GM19328 (cell line): ENCODE results near the gene SLC6A6.

Experiments used
- ATAC-seq: cut with Tn5 transposase; IDR thresholded peaks from one replicate; pipeline ENCODE4 v1.9.1; 2021; ENCODE audit warnings: mild to moderate bottlenecking, moderate library complexity; ENCODE audit not compliant: unreplicated experiment

The SLC6A6 gene

DNA sequence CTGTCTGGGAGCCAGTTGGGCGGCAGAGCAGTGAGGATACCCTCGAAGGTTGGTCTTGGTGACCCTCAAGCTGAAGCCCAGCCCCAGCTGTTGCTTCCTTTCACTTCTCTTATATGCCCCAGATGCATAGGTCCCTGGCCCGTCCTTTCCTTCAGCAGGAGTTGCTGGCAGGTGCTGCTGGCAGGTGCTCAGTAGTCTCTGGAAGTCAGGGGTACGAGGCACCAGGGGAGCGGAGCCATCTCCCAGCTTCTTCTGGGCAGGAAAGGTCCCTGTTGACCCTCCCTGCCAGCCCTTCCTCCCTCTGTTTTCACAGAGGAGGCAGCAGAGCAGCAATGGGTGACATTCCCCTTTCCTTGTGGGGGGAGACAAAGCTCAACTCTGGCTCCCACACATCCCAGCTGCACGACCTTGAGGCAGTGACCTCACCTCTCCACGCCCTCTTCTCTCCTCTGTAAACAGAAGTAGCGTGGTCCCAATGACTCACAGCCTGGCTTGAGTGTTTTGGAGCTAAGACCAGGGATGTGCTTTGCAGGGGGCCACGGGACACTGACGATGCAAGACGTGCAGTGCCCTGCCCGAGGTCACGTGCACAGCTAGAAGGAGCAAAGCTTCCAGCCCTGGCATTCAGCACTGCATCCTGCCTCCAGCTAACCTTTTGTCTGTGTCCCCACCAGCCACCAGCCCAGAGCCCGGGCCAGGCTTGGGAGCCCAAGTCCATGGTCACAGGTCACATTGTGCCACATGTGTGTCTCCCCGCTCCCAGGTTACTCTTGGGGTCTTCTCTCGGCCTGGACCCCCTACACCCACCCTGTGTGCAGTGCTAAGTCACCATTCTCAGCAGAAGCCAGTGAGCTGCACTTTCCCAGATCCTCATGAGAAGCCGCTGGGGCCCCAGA lies 49.7 kb downstream of the SLC6A6 start:
- no peak for ATAC-seq

DNA sequence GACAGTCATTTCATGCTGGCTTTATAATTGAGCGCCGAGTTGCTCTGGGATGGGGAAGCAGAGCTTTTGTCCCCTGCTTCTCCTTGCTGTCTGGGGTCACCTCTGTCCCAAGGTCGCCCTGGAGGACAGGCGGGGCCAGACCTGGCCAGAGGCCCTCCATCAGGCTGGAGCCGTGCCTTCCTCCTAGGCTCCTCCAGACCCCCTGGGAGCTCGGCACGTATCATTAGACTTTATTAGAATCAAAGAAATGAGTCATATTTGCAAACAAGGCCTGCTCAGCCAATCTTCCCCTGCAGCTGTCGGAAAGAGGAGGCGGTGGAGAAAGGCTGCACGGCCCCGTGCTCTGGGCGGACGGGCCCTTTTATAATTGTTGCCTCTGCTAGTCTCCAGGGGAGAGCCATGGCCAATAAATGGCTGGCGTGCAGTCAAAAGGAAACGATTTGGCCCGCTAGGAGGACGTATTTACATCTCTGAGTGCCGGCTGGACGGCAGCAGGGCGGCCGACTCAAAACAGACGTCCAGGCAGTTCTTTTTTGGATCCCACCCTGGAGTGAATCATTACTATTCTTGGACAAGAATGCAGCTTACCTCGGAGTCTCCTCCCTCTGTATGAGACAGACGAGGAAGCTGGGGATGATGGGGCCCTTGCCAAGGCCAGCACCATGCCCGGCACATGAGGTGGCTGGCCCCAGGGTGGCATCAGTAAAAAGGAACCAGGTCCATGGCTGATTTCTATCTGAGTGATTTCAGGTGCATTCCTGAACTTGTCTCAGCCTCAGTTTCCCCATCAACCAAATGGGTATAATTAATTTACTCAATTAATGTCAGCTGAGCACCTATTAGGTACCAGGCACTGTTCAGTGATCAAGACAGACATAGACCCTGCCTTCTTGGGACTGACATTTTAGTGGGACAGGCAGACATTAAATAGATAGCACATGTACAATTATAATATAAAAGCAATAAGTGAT lies 50.6 kb downstream of the SLC6A6 start:
- ATAC-seq = no peak

DNA sequence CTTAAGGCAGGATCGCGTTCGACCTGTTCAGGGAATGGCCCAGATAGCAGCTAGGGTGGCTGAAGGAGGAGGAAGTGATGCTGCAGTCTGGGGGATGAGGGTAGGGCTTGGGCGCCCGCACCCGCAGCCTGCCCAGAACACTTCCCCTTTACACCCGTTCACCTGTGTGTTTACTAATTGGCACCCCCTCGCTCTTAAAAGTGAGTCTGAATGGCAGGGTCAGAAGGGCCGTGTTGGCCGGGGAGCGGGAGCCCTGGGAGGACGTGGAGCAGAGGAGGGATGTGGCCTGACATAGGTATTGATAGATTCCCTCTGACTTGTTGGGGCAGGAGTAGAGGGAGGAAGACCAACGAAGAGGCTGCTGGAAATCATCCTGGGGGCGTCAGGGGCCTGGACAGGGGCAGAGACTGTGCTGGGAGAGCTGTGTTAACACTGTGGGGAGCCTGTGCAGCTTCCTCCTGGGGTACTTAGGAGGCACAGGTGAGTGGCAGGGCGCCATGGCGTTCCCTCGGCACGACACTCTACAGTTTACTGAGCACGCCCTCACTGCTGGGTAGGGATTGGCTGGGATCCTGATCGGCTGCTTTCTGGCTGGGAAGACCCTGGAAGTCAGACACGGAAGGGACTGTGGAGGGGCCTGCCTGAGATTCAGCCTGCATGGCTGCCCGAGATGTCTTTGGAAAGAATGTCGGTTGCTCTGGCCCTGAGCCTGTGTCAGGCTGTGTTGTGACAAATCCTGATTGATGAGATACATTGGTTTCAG lies 51.7 kb downstream of the SLC6A6 start:
- ATAC-seq = no peak

DNA sequence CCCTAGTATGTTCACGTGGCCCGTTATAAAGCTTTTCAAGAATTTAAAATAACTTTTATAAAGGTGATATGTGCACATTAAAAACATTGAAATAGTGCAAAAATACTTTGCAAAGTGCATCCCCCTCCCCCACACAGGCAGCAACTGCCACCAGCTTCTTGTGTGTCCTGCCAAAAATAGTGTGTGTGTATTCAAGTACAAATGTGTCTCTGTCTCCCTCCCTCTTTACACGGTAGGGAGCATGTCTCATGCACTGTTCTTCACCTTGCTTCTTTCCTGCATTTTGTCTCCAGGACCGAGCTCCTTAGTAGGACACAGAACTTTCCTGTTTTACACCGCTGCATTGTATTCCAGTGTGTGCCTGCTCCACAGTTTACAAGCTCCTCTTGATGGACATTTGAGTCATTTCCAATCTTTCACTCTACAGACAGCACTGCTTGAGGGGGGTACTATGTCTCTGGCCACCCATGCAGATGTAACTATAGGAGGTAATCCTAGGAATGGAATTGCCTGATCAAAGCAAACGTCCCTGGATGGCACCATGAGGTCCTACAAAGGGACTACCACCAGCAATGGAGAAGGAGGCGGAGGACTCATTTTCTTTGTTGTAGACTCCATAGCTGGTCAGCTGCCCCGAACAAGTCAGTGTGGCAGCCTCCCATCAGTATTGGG lies 52.4 kb downstream of the SLC6A6 start:
- ATAC-seq = no peak

DNA sequence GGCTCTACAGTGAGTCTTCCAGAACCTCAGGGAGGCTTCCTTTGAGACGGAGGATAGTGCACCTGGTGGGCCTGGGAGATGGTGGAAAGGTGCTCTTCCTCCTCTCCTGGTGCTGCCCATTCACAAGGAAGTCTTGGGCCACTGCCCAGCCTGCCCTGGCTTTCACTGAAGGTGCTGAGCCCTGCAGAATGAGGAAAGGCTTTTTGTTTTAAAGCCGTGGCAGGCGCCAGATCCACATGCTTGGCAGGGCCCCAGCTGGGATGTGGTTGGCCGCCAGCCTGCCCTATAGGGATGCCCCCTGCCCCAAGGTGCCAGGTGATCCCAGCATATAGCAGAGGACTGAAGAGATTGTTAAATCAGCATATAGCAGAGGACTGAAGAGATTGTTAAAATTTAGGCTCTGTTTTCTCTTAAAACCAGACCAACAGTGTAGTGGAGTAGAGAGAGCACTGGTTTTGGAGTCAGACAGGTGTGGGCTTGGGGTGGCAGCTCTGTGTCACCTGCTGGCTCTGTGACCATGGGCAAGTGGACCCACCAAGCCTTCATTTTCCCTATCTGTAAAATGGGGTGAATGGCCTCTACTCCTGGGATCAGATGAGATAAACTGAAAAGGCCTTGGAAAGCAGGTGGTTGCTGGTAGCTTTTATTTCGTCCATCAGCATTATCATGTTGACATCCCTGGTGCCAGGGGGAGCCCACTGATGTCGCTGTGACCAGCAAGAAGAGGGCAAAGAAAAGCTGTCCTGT lies 53.3 kb downstream of the SLC6A6 start:
- ATAC-seq = no peak

DNA sequence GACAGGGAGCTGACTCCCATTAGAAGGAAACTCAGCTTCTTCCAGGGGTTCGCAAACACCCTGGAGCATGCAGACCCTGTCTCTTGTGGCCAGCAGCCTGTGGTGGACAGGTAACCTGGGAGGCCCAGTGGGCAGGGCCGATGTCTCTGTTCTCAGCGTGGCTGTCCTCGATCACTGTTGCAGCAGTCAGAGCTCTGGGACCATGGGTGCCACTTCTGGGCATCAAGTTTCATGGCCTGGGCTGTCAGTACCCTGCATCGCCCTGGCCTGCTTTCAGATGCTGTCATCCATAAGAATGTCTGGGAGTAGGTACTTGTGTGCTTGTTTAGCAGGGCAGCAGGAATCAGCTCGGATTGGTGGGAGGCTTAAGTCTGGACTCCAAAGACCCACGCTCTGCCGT lies 54.4 kb downstream of the SLC6A6 start:
- ATAC-seq = no peak

DNA sequence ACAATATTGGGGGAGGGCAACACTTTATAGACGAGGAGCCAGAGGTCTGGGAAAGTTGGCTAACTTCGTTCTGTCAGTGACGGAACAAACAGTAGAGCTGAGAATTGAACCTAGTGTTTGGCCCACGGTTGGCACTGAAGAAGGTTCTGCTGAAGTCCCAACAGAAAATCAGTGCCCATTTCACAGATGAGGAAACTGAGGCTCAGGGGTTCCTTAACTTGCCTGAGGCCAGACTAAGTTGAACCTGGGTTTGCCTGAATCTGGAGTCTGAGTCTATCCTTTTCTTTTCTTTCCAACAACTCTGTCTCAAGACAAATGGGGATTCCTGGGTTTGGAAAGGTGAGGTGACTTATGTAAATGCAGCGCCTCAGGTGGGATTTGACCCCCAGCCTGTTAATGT lies 55.1 kb downstream of the SLC6A6 start:
- no peak for ATAC-seq

DNA sequence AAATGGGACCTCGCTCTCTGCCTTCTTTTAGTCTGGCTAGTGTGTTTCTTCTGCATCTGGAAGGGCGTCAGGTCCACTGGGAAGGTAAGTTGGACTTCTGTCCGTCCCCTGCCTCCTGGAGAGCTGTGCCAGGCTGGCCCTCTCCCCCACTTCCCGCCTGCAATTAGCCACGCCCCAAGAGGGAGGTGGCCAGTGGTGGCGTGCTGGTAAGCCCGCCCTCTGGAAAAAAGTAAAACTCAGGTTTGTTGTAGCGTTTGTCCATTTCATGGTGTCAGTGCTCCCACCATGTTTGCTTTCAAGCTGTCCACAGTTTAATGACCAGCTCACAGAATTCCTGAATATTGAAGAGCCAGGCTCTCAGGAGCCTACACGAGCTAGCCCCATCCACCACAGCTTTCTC lies 55.6 kb downstream of the SLC6A6 start:
- no peak for ATAC-seq

DNA sequence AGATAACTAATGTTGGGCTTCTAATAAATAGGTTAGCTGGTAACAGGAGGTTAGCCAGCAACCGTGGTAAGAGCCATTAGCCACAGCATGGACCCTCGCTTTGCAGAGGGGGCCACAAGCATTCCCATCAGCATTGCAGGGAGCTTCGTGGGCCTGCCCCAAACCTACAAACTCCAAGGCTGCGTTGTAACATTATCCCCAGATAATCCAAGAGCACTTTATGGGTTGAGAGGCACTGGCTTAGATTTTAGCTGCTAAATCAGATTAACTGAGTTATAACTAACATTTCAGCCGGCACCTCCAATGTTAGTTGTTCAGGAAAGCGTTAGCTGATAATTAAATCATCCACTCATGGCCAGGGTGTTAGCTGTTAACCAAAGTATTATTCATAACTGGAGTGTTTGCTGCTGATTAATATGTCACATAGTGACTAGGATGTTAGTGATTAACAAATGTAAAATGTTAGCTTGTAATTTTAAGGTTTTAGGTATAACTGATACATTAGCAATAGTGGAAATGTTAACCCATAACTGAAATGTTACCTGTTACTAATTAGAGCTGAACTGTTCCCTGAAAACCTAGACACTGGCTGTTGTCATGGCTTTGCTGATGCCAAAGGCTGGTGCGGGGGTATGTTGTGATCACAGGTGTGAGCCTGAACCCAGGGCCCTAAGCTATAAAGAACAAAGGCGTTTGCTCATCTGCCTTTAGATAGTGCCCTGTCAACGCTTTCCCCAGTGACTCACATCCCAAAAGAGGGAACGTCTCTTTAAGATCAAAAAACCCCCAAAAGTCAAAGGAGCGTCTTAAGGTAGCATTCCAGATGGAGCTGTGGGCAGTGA lies 56.2 kb downstream of the SLC6A6 start:
- ATAC-seq = no peak

DNA sequence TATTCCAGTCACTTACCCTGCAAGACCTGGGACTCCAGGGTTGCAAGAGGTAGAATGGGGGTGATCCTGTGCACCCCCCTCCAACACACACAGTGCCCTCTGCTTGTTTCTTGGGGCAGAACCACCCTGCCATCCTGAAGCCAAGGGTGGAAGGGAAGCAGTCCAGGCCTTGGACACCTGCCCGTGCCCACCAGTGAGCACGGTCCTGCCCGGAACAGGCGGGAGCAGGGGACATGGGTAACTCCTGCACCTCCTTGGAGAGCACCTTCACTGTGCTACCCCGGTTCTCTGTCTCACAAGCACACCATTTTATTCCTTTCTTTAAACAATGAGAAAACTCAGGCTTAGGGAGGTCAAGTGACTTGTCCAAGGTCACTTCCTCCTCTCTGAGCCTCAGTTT lies 57.0 kb downstream of the SLC6A6 start:
- no peak for ATAC-seq

DNA sequence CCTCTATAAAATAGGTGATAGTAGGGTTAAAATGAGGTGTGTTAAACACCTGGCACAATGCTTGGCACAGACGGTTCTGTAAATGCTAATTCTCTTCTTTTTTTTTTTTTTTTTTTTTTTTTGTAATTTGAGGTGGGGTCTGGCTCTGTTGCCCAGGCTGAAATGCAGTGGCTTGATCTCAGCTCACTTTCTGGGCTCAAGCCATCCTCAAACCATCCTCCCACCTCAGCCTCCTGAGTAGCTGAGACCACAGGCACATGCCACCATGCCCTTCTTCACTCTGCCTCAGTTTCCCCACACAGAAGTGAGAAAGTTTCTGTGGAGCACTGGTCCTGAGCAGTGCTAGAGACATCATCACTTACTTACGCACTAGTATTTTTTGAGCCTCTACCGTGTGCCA lies 57.4 kb downstream of the SLC6A6 start:
- ATAC-seq = no peak

DNA sequence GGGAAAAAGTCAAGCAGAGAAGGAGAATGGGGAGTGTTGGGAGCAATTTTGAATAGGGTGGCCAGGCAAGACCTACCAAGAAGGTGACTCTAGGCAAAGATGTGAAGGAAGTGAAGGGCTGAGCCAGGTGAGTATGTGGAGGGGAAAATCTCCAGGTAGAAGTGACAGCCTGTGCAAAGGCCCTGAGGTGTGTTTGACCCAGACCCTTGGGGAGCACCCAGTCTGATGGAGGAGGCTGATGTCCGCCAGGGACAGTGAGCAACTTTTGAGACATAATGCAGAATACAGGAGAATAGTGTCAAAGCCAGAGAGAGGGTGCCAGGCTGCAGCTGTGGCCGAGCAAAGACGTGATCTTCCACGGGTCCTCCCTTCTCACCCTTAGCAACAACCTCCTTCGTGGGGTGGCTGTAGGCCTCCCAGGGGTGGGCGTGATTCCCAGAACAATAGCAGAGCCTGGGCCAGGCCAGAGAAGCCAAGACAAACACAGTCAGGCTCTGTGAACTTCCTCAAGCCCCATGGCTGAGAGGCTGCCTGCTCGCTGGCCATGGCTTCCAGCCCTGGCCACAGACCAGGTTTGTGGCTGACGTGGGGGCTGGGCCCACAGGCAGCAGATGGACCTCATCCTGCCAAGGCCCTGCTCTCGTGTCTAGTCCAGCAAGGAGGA lies 58.1 kb downstream of the SLC6A6 start:
- no peak for ATAC-seq

DNA sequence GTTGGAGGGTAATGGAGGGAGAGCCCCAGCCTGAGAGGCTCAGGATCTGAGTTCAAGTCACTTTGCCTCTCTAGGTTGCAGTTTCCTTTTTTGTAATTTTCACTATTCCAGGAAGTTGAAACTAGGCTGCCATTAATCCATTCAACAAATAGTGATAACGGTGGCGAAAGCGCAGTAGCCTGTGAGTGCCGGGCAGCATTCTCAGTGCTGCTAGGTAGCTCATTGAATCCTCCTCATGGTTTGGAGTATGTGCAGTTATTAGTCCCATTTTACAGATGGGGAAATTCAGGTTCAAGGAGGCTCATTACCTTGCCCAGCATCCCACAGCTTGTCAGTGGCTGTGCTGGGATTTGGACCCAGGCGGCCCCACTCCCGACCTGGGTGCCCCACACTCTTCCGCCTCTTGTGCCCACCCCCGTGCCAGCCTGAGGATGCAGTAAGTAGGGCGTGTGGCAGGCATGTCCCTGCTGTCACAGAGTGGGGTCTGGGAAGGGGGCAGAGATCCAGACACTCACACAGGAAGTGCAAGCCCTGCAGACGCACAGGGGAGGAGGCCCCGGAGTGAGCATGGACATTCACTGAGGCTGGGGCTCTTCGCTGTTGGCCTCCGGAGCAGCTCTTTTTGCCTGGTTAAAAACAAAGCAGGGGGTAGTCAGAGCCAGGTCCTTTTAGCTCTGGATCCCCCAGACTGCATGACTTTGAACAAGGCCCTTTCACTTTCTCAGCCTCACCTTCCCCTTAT lies 58.8 kb downstream of the SLC6A6 start:
- ATAC-seq = no peak

DNA sequence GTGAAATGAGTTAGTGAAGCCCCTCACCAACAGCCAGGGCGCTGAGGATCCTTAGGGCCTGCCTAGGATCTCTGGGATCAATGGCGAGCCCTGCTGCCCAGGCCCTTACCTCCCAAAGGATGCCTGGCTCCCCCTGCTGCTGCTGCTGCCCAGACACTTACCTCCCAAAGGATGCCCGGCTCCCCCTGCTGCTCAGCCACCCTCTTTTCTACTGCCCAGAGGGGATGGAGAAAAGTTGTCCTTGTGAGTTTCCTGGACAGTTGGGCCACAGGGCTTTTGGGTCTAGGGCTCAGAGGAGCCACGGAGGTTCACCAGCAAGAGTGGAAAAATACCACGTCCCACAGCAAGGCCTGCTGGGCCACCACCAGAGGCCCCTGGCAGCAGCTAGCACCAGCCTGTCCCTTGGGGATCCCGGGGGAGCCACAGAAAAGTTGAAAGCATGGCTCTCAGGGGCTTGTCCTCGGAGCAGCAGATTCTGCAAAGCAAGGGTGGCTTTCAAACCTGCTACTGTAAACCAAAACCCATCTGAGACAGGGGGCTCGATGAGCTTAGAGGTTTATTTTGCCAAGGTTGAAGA lies 59.4 kb downstream of the SLC6A6 start:
- ATAC-seq = no peak

DNA sequence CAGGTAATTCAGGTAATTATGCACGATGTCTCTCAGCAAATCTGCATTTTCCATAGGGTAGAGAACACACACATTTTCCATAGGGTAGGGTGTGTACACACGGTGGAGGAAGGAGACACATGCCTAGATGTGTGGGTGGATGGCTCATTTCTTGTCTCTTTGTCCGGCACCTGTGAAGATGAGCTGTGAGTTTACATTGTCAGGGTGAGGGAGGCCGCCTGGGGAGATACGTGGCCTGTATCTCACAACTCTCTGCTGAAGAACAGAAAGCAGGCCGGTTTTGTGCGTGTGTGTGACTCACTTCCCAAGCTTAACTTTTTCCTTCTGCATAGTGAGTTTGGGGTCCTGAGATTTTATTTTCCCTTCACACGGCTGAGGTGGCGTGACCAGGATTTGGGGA lies 60.3 kb downstream of the SLC6A6 start:
- ATAC-seq = no peak

DNA sequence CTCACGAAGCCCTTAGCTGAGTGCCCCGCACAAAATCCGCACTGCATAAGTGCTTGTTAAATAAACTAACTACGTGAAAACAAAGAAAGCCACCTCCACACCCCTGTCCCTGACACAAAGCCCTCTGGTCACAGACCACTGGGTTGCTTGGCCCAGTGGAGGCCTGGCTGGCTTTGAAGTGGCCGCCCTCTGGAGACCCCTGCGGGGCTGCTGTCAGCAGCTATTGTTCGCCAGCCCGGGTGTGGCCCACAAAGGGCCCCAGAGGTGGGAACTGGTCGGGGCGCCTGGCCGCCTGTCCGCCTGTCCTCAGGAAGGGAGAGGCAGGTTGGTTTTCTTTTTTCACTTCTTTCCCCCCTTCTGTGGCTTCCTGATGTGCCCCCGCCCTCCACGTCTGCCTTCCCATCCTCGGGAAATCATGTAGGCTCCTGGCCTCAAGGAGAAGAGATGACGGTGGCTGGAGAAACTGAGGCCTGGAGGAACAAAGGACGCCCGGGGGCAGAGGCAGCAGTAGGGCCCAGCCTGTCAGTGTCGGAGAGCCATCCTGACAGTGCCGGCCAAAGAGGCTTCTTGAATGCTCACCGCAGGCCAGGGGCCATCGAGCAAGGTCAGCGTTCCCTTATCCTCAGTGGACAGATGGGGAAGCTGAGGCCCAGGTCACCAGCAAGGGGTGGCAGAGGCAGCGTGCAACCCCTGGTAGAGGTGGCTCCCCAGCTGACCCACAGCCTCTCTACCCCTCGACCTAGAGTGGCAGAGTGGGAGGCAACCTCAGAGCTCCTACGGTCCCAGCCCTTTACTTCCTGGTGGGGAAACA lies 61.1 kb downstream of the SLC6A6 start:
- no peak for ATAC-seq

DNA sequence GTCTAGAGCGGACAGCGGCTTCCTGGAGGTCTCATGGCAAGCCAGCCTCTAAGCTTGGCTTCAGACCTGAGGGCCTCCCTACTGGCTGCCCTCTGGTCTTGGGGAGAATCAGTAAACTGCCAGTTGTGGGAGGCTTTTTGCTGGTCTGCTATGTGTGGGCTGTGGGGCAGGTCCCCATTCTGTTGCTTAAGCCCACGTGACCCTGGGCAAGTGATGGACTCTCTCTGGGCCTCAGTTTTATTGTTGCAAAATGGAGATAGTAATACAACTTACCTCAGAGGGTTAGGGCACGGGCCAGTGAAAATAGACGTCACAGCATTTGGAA lies 61.7 kb downstream of the SLC6A6 start:
- ATAC-seq = no peak
